ENCODE results near the gene CAGE1.

- no peak for TF ChIP-seq CTCF (IDR thresholded peaks at IDR 0.05; ENCODE audit: low read depth, low read length, poor library complexity, severe bottlenecking)
- TF ChIP-seq EZH2phosphoT487 (IDR thresholded peaks at IDR 0.05; ENCODE audit: borderline replicate concordance, low read length) = no peak
Observed at GRCh38 chr6:7404546-7404945, 15.0 kb upstream of the CAGE1 start.
